Skeletal muscle tissue (tissue), 4 donors: ENCODE results near the gene INPP5D. TPM values are rescaled to one million over a fixed set of nuclear protein-coding genes. Genes with fewer than 3 reads are reported as not detected.
"Not testable (repeated sequence)": the region's sequence is repeated elsewhere in the genome, so short reads cannot be mapped to it uniquely, and the experiment has no call there.

Experiments
- H3K27ac ChIP-seq: one replicate; pipeline ENCODE4 v1.7.0; 2013; ENCODE audit warnings: mild to moderate bottlenecking, low read depth, low read length, inconsistent platforms
- H3K27me3 ChIP-seq, 3 donors: one replicate each; pipeline ENCODE4 v1.7.0; 2013; ENCODE audit warnings: low read length in 3 of 3; ENCODE audit not compliant: control insufficient read depth in 3 of 3, insufficient read depth in 3 of 3
- H3K36me3 ChIP-seq, 3 donors: one replicate each; pipeline ENCODE4 v1.7.0; 2013; ENCODE audit warnings: low read length in 3 of 3; ENCODE audit not compliant: control insufficient read depth in 3 of 3, insufficient read depth in 3 of 3
- H3K4me1 ChIP-seq, 3 donors: one replicate each; pipeline ENCODE4 v1.7.0; 2013; ENCODE audit warnings: low read length in 3 of 3, mild to moderate bottlenecking in 3 of 3; ENCODE audit not compliant: control insufficient read depth in 3 of 3, insufficient read depth in 3 of 3
- H3K4me3 ChIP-seq, 3 donors: one replicate each; pipeline ENCODE4 v1.7.0; 2013; ENCODE audit warnings: low read length in 3 of 3
- H3K9ac ChIP-seq, 3 donors: one replicate each; pipeline ENCODE4 v1.7.0; 2013; ENCODE audit warnings: low read length in 3 of 3, mild to moderate bottlenecking in 3 of 3, moderate library complexity in 2 of 3, low read depth in 1 of 3
- H3K9me3 ChIP-seq, 3 donors: one replicate each; pipeline ENCODE4 v1.7.0; 2013; ENCODE audit warnings: low read length in 3 of 3; ENCODE audit not compliant: control insufficient read depth in 3 of 3
- total RNA-seq: library from RNA; depleted of rRNA; stranded (reverse); fragments of >200 nt; gene quantifications from one replicate; pipeline ENCODE4 v1.2.3, GENCODE V29; 2014
- donor health status: Osteomylitis.

Gene INPP5D
- total RNA-seq, 1 donor from 2014 or later, result 8.4 TPM

- Histone ChIP-seq H3K27ac (no peak overlapping the region), H3K4me1 (no peaks in the 10 kb centered on the region), H3K9ac (no peak overlapping the region), H3K27me3 (peaks cover 0 to 9% (median 7%) of the 10 kb centered on the region in 3 donors), H3K36me3 (peaks cover 0 to 15% (median 0%) of the 10 kb centered on the region in 3 donors), H3K9me3 (no peaks in the 10 kb centered on the region), H3K4me3 (no peak overlapping the region)
These were observed 85.6 kb downstream of the INPP5D start for GRCh38 chr2:233145726-233146125.

DNA sequence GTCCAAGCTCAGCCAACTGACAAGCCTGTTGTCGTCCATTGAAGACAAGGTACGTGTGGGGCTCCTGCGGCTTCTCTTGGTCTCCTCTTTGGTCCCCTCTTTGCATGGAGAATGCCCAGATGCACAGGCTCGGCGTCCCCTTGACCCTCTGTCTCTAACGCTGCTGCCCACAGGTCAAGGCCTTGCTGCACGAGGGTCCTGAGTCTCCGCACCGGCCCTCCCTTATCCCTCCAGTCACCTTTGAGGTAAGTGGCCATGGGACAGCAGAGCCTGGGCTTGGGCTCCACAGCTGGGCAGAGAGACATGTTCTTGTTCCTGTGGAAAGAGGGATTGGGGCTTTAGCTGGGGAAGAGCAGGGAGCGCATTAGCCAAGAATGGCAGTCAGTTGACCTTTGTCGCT, 86.1 kb downstream of the INPP5D start:
- no peaks in the 10 kb centered on the region for H3K4me1 ChIP-seq
- H3K36me3 ChIP-seq, result peaks cover 0 to 15% (median 0%) of the 10 kb centered on the region in 3 donors
- no peaks in the 10 kb centered on the region for H3K9me3 ChIP-seq
- H3K4me3 ChIP-seq, result no peak overlapping the region
- H3K27ac ChIP-seq, result no peak overlapping the region
- no peak overlapping the region for H3K9ac ChIP-seq
- peaks cover 0 to 9% (median 7%) of the 10 kb centered on the region in 3 donors for H3K27me3 ChIP-seq

- H3K9me3 ChIP-seq, result no peaks in the 10 kb centered on the region
- H3K27me3 ChIP-seq, result peaks cover 0 to 9% (median 7%) of the 10 kb centered on the region in 3 donors
- H3K9ac ChIP-seq, result no peak overlapping the region
- H3K4me1 ChIP-seq, result no peaks in the 10 kb centered on the region
- no peak overlapping the region for H3K4me3 ChIP-seq
- peaks cover 0 to 15% (median 0%) of the 10 kb centered on the region in 3 donors for H3K36me3 ChIP-seq
- no peak overlapping the region for H3K27ac ChIP-seq
These were observed 87.1 kb downstream of the INPP5D start for GRCh38 chr2:233147136-233147828.

DNA sequence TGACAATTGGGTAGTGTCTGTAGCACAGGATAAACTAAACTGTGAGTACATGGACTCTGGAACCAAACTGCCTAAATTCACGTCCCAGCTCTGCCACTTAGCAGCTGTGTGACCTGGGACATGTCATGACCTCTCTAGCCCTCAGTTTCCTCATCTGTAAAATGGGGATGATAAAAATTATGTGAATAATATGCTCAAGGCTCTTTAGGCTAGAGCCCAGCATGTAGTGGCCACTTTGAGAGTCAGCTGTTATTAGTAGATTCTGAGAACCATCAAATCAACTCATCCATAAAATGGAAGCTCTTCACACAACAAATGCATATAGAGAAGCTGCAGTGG, 87.7 kb downstream of the INPP5D start:
- no peak overlapping the region for H3K27ac ChIP-seq
- H3K36me3 ChIP-seq, result peaks cover 0 to 15% (median 0%) of the 10 kb centered on the region in 3 donors
- peaks cover 0 to 9% (median 7%) of the 10 kb centered on the region in 3 donors for H3K27me3 ChIP-seq
- no peak overlapping the region for H3K4me3 ChIP-seq
- H3K9me3 ChIP-seq, result no peaks in the 10 kb centered on the region
- H3K9ac ChIP-seq, result no peak overlapping the region
- H3K4me1 ChIP-seq, result peaks cover 0 to 2% (median 2%) of the 10 kb centered on the region in 3 donors

GRCh38 chr2:233148354-233148753, 88.2 kb downstream of the INPP5D start:
- Histone ChIP-seq H3K27ac (no peak overlapping the region), H3K36me3 (peaks cover 0 to 15% (median 0%) of the 10 kb centered on the region in 3 donors), H3K4me1 (peaks cover 0 to 7% (median 5%) of the 10 kb centered on the region in 3 donors), H3K9ac (no peak overlapping the region), H3K9me3 (no peaks in the 10 kb centered on the region), H3K27me3 (peaks cover 0 to 9% (median 7%) of the 10 kb centered on the region in 3 donors), H3K4me3 (no peak overlapping the region)

DNA sequence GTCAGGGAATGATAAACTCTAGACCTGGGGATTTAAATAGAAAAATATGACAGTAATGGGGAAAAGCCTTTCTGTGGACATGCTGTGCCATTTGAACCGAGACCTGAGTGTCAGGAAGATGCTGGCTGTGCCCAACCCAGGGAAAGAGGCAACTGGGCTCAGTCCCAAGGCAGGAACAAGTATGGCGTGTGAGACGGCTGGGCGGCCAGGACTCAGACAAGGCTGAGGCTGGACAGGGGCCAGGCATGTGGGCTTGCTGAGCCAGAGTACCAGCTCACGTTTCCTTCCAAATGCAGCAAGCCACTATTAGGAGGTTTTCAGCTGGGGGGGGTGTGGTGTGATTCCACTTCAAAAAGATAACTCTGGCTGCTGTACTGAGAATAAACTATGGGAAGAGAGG, 92.4 kb downstream of the INPP5D start:
- Histone ChIP-seq H3K4me3 (no peak overlapping the region), H3K4me1 (peaks cover 0 to 7% (median 5%) of the 10 kb centered on the region in 3 donors), H3K36me3 (peaks cover 0 to 7% (median 0%) of the 10 kb centered on the region in 3 donors), H3K27ac (no peak overlapping the region), H3K27me3 (peaks cover 0 to 3% (median 0%) of the 10 kb centered on the region in 3 donors), H3K9me3 (no peaks in the 10 kb centered on the region), H3K9ac (no peak overlapping the region)

GRCh38 chr2:233153146-233153798, 93.1 kb downstream of the INPP5D start:
- Histone ChIP-seq H3K27ac (no peak overlapping the region), H3K9ac (no peak overlapping the region), H3K9me3 (no peaks in the 10 kb centered on the region), H3K4me3 (no peak overlapping the region), H3K4me1 (peaks cover 0 to 7% (median 5%) of the 10 kb centered on the region in 3 donors), H3K27me3 (peaks cover 0 to 3% (median 0%) of the 10 kb centered on the region in 3 donors), H3K36me3 (peaks cover 0 to 5% (median 0%) of the 10 kb centered on the region in 3 donors)

DNA sequence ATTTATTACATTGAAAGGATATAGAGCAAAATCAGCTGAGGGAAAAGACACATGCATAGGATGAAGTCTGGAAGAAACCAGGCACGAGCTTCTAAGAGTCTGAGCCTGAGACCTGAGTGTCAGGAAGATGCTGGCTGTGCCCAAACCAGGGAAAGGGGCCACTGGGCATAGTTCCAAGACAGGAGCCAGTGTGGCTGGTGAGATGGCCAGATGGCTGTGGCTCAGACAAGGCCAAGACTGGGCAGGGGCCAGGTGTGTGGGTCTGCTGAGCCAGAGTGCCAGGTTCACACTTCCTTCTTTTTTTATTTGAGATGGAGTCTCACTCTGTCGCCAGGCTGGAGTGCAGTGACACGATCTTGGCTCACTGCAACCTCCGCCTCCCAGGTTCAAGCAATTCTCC, 95.9 kb downstream of the INPP5D start:
- H3K36me3 ChIP-seq, result no peaks in the 10 kb centered on the region
- peaks cover 0 to 7% (median 5%) of the 10 kb centered on the region in 3 donors for H3K4me1 ChIP-seq
- H3K9me3 ChIP-seq, result no peaks in the 10 kb centered on the region
- H3K27me3 ChIP-seq, result no peaks in the 10 kb centered on the region
- H3K4me3 ChIP-seq, result no peak overlapping the region
- no peak overlapping the region for H3K9ac ChIP-seq
- no peak overlapping the region for H3K27ac ChIP-seq

DNA sequence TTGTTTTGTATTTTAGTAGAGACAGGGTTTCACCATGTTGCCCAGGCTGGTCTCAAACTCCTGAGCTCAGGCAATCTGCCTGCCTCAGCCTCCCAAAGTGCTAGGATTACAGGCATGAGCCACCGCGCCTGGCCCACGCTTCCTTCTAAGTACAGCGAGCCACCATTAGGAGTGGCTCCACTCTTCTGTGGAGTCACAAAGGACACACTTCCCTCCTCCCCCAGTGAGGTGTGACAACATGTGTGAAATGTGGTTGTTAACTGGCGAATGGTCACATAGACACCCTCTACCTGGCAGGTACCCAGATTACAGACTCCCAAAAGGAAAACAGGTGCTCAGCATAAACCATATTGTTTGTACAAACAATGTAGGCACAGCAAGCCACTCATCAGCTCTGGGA, 96.3 kb downstream of the INPP5D start:
- H3K4me3 ChIP-seq, H3K27me3 ChIP-seq, H3K9ac ChIP-seq, H3K4me1 ChIP-seq, H3K27ac ChIP-seq, H3K9me3 ChIP-seq, H3K36me3 ChIP-seq: not testable (repeated sequence)

DNA sequence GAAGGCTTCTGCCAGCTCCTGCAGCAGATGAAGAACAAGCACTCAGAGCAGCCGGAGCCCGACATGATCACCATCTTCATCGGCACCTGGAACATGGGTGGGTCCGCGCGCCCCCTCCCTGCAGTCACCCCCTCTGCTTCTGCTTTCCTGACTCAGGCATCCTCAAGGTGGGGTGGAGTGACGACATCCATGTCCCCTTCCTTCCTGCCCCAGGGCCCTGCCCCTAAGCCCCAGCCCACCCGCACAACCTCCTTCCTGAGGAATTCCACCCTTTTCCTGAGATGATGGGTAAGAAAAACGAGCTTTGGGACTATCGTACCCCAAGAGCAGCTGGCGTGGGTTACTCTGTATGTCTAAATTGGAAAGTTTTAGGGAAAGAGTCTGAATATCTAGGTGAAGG, 101.6 kb downstream of the INPP5D start:
- no peak overlapping the region for H3K4me3 ChIP-seq
- peaks cover 0 to 13% (median 3%) of the 10 kb centered on the region in 3 donors for H3K27me3 ChIP-seq
- no peak overlapping the region for H3K9ac ChIP-seq
- no peaks in the 10 kb centered on the region for H3K9me3 ChIP-seq
- H3K27ac ChIP-seq, result no peak overlapping the region
- H3K36me3 ChIP-seq, result peaks cover 0 to 2% (median 0%) of the 10 kb centered on the region in 3 donors
- peaks cover 0 to 10% (median 0%) of the 10 kb centered on the region in 3 donors for H3K4me1 ChIP-seq
